OCI-LY1 (cell line): Measurements from ENCODE around the gene CDHR3.

Source experiments
- CTCF ChIP-seq: fragments of 200-600 bp; sonication (generic), shearing (Covaris generic); IDR thresholded peaks from 2 replicates; pipeline ENCODE4 v1.5.1; 2017; ENCODE audit warnings: mild to moderate bottlenecking, antibody characterized with exemption, low read length, moderate library complexity, mixed read lengths
- EZH2 ChIP-seq: fragments of 200-600 bp; sonication (generic), shearing (Covaris generic); IDR thresholded peaks from 2 replicates; pipeline ENCODE4 v1.8.0; 2017; ENCODE audit warnings: borderline replicate concordance, mixed run types, mild to moderate bottlenecking, antibody characterized with exemption, low read length, moderate library complexity, mixed read lengths

DNA sequence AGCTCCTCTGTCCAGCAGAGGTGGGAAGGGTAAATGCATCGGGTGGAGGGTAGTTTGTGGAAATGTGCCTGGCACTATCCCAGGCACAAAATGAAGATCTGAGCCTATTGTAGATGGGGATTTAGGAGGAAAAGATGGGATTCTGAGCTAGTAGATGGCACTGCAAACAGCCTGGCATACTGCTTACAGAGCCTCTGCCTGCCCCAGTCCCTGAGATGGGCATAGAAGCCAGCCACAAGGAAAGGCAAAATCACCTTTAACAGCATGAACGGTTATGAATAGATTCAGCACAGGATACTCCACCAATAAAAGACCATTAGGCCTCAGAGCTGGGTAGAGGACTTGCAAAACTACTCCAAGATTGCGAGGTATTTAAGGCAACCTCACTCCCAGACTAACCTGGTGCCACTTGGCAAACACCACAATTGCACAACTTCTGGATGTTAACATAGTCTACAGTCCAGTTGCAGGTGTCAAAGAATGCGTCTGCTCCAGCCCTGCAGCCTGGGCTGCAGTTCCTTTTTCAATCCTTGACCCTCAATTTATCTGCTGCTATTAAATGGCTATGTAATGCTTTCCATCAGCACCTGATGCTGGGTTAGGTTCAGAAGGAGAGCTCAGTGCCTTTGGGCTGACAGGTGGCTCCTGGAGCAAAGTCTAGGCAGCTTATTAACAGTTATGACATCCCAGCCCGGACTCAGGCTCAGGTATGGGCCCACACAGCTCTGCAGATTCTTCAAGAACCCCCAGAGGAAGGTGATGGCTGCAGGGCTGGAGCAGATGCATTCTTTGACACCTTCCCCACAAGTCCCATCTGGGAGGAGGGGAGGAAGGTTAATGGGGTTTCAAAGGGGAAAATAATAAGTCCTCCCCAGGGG, 34.0 kb downstream of the CDHR3 start:
- no peak for TF ChIP-seq EZH2
- no peak for TF ChIP-seq CTCF
